Pancreas (tissue), 10 donors: ENCODE measurements around the gene MTMR4. TPM values are rescaled to one million over a fixed set of nuclear protein-coding genes. Genes with fewer than 3 reads are reported as not detected.

Experiments used
- ATAC-seq, 4 donors: fragments of 200-7000 bp; cut with Tn5 transposase; one replicate each; pipeline versions ENCODE4 v1.8.0 to v1.9.1; 2020; ENCODE audit warnings: mild to moderate bottlenecking in 4 of 4, moderate library complexity in 4 of 4
- DNase-seq, 6 donors: peaks; one replicate each; pipeline ENCODE4 v3.0.0-alpha.2; 2020
- FAIRE-seq: peaks from 2 replicates; lab custom pipeline; 2012; peaks lifted over from hg19 to GRCh38; lab: Jason Lieb, UNC
- H3K27ac ChIP-seq, 4 donors: fragments of 200-600 bp; sonication (generic); 1 replicate in 3 of 4; 2 replicates in 1 of 4; pipeline versions ENCODE4 v1.5.0 to v1.8.0; 2020
- H3K27me3 ChIP-seq, 4 donors: fragments of 200-600 bp; one replicate each; pipeline ENCODE4 v1.8.0; 2021
- H3K36me3 ChIP-seq, 3 donors: fragments of 200-600 bp; sonication (generic) in 1 of 3; one replicate each; pipeline versions ENCODE4 v1.5.0 to v1.8.0; 2020 to 2021
- H3K4me1 ChIP-seq, 3 donors: fragments of 200-600 bp; one replicate each; pipeline ENCODE4 v1.8.0; 2021
- H3K4me3 ChIP-seq, 4 donors: fragments of 200-600 bp; sonication (generic) in 2 of 4; one replicate each; pipeline versions ENCODE4 v1.5.0 to v1.8.0; 2020 to 2021
- H3K9me3 ChIP-seq, 4 donors: fragments of 200-600 bp; one replicate each; pipeline ENCODE4 v1.8.0; 2021
- WGBS, 2 donors: extraction: QIAGEN DNeasy Blood & Tissue Kit; methylation state at CpG; one replicate each; pipeline ENCODE4 v1.1.7; 2013; 5-methylcytosine and 5-hydroxymethylcytosine counted together
- intact Hi-C, 3 donors: fragments of 100-400 bp; cut with DNase I; formaldehyde crosslinking; loops; one replicate each; pipeline versions ENCODE4 v1.11.1 to v1.14.2; 2022
- polyA plus RNA-seq, 2 donors: library from polyadenylated mRNA; stranded (reverse); fragments of 200-250 nt; gene quantifications; one replicate each; pipeline ENCODE4 v1.2.3, GENCODE V29; 2013
- total RNA-seq, 6 donors: library from RNA; stranded (reverse); fragmentation: NEBNext Ultra II Directional in 4 of 6; extraction: Animal tissue kit (Norgen Biotek cat#: 25700) in 4 of 6; gene quantifications; one replicate each; pipeline versions ENCODE4 v1.2.1 to v1.2.4, GENCODE V29; 2021 to 2023
- TF ChIP-seq, protein P1 (sequence below), 4 donors: fragments of 200-600 bp; sonication (generic) in 3 of 4; IDR thresholded peaks; one replicate each; pipeline versions ENCODE4 v1.5.0 to v1.8.0; 2021; ENCODE audit warnings: antibody characterized with exemption in 4 of 4
- donor health status: healthy with polysubstance abuse.
- donor health status: DM: no; HTN: no; CAD: no; lungs with moderate emphysema.
- donor health status: DM: no; HTN: no; CAD: no.
- donor health status: control.
- donor health status: control.
- donor health status: Bipolar disorder and iron deficiency.
- donor health status: DM: yes; HTN: yes; CAD: no.
- donor health status: DM: no; HTN: no; CAD: no.
- donor health status: DM: no; HTN: no; CAD: no.
- donor health status: DM: yes; HTN: yes; CAD: no.

The MTMR4 gene
- total and polyA plus RNA-seq, 8 donors = 8.1 to 19.9 (median 14.5) TPM

DNA sequence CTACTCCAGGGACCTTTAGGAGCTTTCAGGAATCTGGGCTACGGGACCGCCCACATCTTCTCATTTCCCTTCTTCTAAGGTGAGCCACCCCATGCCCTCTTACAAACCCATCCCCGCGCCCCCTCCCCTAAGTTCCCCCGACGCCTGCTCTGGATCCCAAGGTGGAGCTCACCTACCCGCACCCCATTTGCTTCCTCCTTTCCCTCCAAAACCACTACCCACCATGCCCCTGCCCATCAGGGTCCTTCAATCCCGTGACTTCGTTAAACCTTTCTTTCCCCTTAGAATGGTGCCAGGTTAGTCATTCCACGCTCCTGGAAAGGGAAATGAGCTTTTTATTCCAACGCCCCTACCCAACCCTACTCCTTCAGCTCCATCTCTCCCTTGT, 326 bp upstream of the MTMR4 start:
- peaks cover 0 to 16% (median under 1%) of the 10 kb centered on the region in 3 donors for H3K36me3 ChIP-seq
- H3K4me3 ChIP-seq = peak overlapping the region in 3 of 4 donors; percentile 66 to 82 (median 71)
- H3K27ac ChIP-seq = peak overlapping the region; percentile 17 to 60 (median 38)
- ATAC-seq (no peak), DNase-seq (no peak), FAIRE-seq (no peak)
- TF ChIP-seq, protein P1, sequence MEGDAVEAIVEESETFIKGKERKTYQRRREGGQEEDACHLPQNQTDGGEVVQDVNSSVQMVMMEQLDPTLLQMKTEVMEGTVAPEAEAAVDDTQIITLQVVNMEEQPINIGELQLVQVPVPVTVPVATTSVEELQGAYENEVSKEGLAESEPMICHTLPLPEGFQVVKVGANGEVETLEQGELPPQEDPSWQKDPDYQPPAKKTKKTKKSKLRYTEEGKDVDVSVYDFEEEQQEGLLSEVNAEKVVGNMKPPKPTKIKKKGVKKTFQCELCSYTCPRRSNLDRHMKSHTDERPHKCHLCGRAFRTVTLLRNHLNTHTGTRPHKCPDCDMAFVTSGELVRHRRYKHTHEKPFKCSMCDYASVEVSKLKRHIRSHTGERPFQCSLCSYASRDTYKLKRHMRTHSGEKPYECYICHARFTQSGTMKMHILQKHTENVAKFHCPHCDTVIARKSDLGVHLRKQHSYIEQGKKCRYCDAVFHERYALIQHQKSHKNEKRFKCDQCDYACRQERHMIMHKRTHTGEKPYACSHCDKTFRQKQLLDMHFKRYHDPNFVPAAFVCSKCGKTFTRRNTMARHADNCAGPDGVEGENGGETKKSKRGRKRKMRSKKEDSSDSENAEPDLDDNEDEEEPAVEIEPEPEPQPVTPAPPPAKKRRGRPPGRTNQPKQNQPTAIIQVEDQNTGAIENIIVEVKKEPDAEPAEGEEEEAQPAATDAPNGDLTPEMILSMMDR (IDR thresholded peaks at IDR 0.05) = no peak
- no peaks in the 10 kb centered on the region for H3K9me3 ChIP-seq
- H3K4me1 ChIP-seq = peaks cover 0 to 16% (median 16%) of the 10 kb centered on the region in 3 donors
- intact Hi-C loops = no loop called here
- H3K27me3 ChIP-seq = no peaks in the 10 kb centered on the region
- WGBS, 2 donors = 26 to 39% methylated on average over 9 to 11 of the region's 11 CpGs

DNA sequence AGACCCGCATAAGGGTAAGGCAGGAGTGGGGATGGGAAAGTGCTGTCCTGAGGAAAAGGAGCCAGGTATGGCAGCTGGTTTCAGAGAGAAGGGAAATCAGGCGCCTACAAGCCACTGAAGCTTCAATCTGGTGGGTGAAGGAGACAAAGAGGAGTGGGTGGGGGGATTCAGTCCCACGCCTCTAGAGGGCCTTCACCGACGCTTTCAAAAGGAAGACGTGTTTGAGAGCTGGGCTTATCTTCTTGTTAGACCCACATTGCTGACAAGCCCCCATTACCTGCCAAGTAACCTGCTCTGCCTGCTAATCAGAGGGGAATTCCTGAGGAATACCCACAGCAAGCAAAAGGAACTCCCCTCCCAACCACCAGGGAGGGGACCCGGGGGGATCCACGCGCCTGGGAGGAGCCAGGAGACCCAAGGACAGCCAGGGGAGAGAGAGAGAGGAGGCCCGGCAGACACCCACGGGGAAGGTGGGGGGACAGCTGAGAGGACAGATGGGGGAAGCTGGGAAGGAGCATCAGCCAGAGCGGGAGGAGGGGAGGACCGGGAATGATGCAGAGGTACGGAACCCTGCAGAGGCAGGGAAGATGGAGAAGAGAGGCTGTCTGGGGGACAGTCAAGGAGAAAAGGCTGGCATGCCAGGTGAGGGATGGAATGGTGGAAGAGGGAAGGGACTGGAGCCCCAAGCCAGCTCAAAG, 1.0 kb downstream of the MTMR4 start:
- TF ChIP-seq, protein P1 (IDR thresholded peaks at IDR 0.05) = no peak
- no peaks in the 10 kb centered on the region for H3K9me3 ChIP-seq
- FAIRE-seq = no peak
- peaks cover 0 to 16% (median 16%) of the 10 kb centered on the region in 3 donors for H3K4me1 ChIP-seq
- H3K4me3 ChIP-seq = peak overlapping the region; percentile 59 to 82 (median 68)
- H3K27ac ChIP-seq = no peak overlapping the region
- H3K27me3 ChIP-seq = no peaks in the 10 kb centered on the region
- intact Hi-C loops = no loop called here
- no peak for ATAC-seq
- WGBS, 2 donors = 36 to 40% methylated on average over 14 of the region's 14 CpGs
- no peak for DNase-seq
- peaks cover 7 to 28% (median 10%) of the 10 kb centered on the region in 3 donors for H3K36me3 ChIP-seq

DNA sequence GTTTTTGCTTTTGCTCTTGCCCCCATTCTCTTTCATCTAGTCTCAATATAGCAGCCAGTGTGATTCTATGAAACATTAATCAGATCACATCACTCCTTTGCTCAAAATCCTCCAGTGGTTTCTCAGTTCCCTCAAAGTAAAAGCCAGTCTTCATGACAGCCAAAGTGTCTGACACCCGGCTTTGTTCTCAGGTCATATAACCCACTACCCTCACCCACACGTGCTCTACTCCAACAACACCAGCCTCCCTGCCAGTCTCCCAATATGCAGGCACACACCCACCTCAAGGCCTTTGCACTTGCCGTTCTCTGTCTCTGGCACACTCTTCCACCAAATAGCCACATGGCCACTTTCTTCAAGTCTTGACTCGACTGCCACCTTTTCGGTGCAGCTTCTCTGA, 4.4 kb downstream of the MTMR4 start:
- Histone ChIP-seq H3K27ac (no peak overlapping the region), H3K27me3 (no peaks in the 10 kb centered on the region), H3K36me3 (peaks cover 7 to 45% (median 33%) of the 10 kb centered on the region in 3 donors), H3K4me1 (peaks cover 0 to 5% (median 4%) of the 10 kb centered on the region in 3 donors), H3K4me3 (no peak overlapping the region), H3K9me3 (no peaks in the 10 kb centered on the region)
- TF ChIP-seq, protein P1 (IDR thresholded peaks at IDR 0.05) = no peak
- 88 to 93% methylated on average over 5 of the region's 5 CpGs for WGBS, 2 donors
- intact Hi-C loops = no loop called here
- DNase-seq (no peak), FAIRE-seq (no peak), ATAC-seq (no peak)

DNA sequence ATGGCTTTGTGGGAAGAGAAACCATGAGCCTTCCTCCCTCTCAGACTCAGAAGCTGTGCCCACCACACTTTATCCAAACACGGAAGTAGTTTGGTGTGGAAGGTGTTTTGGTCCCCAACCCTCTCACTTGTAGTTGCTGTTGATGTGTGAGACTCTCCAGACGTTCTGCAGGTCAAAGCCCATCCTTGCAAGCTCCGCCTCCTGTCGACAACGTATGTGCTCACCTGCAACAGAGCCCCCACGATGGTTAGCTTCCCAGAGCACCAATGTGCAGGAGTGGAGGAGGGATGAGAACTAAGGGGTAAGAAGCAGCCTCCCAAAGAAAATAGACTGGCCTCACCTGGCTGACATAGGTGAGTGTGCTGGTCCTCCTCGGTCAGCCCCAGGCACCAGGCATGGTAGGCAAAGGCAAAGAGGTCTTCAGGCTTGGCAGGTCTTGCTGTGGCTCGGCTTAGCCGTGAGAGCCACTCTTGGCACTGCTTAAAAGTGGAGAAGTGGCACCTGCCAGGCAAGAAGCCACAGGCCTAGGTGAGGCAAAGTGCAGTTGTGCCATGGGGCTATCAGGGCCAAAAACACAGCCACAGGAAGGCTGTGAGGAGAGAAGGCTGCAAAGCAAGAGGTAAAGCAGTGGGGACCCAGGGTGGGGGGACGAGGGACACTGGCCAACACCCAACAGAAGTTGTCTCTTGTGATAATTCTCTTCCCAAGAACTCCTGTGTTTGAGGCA, 5.9 kb downstream of the MTMR4 start:
- intact Hi-C loops = no loop called here

More for the DNA sequence above, 5.9 kb downstream of the MTMR4 start:
- FAIRE-seq = no peak
- Histone ChIP-seq H3K4me3 (no peak overlapping the region), H3K27ac (no peak overlapping the region), H3K4me1 (peaks cover 0 to 2% (median under 1%) of the 10 kb centered on the region in 3 donors), H3K36me3 (peaks cover 9 to 58% (median 38%) of the 10 kb centered on the region in 3 donors), H3K9me3 (no peaks in the 10 kb centered on the region), H3K27me3 (no peaks in the 10 kb centered on the region)
- WGBS, 2 donors = 80 to 83% methylated on average over 10 of the region's 10 CpGs
- ATAC-seq = no peak
- DNase-seq = no peak
- TF ChIP-seq, protein P1 (IDR thresholded peaks at IDR 0.05) = no peak
